ENCODE results near the gene DIPK1B. TPM values are rescaled to one million over a fixed set of nuclear protein-coding genes. Genes with fewer than 3 reads are reported as not detected.

The DIPK1B gene
- total and polyA plus RNA-seq, 4 donors, result 1.1 to 13.6 (median 6.1) TPM

DNA sequence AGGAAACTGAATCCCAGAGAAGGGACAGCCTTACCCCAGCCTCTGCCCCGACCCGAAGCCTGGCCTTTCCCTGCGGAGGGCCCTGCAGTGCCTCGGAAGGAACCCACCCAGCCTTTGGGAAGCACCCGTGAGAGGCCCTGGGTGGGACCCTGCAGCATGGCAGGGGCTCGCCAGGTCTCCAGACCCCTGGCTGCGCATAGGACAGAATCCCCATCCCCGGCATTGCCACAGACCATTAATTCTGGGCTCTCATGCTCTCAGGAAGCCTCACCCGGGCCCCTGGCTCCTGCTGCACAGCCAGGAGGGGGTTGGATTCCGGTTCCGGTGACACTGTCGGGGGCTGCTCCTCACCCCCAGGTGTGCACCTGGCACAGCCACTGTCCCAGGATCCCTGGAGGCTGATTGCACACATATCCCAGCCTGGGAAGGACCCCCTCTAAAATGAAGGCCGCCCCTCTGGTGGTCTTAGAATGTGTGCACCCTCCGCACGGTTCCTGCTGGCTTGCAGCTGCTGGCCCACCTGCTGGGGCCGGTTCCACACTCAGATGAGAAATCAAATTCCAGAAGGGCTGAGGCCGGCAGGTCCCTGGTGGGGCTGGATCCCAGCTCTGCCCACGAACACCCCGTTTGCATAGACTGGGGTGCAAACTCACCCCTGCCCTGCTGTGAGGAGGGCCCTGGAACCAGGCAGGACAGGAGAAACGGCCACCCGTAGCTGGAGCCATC is 45.0 kb upstream of the DIPK1B start:
- H3K9me3 ChIP-seq (ENCODE audit: control insufficient read depth, low read length), result no peaks in the 10 kb centered on the region
- H3K4me1 ChIP-seq (ENCODE audit: control insufficient read depth in 1 of 2, insufficient read depth in 2 of 2, low read length in 2 of 2), result no peaks in the 10 kb centered on the region
- intact Hi-C loops (cut with DNase I), result no loop called here
- no peaks in the 10 kb centered on the region for H3K27me3 ChIP-seq (ENCODE audit: control insufficient read depth in 1 of 2, insufficient read depth in 2 of 2, low read length in 1 of 2)
- no peaks in the 10 kb centered on the region for H3K36me3 ChIP-seq (ENCODE audit: control insufficient read depth in 1 of 2, insufficient read depth in 2 of 2, low read length in 1 of 2)
- H3K27ac ChIP-seq (ENCODE audit: low read depth in 1 of 2, low read length in 2 of 2), result no peak overlapping the region
- ATAC-seq (ENCODE audit: low FRiP score), result no peak
- 80 to 86% methylated on average over 21 of the region's 21 CpGs for WGBS, 2 donors
- H3K4me3 ChIP-seq (ENCODE audit: low read length in 2 of 2), result no peak overlapping the region
- no peak for DNase-seq

DNA sequence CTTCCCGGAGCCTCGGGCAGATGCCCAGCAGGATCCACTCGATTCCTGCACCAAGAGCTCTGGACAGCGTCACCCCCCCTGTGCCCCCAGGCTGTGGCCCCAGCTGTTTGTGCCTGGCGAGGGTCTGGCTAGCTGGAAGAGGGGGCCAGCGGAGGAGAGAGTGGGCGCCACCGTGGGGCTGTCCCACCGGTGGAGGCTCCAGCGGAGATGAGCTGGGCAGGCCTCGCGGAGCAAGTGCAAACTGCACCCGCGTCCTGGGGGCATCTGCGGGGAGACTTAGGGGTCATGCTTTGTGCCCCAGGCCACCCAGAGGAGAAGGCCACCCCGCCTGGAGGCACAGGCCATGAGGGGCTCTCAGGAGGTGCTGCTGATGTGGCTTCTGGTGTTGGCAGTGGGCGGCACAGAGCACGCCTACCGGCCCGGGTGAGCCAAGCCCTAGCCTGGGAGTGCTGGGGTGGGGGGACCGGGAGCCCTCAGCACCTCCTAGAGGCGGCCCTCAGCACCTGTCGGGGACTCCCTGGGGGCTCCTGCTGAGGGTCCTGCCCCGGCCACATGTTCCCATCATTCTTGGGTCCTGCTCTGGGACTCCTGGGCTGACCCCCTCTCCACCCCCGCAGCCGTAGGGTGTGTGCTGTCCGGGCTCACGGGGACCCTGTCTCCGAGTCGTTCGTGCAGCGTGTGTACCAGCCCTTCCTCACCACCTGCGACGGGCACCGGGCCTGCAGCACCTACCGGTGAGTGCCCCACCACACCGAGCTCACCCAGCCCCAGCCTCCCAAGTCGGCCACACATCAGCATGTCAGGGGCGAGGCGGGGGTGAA is 44.2 kb upstream of the DIPK1B start:
- H3K9me3 ChIP-seq (ENCODE audit: control insufficient read depth, low read length), result no peaks in the 10 kb centered on the region
- DNase-seq, result no peak
- no peaks in the 10 kb centered on the region for H3K36me3 ChIP-seq (ENCODE audit: control insufficient read depth in 1 of 2, insufficient read depth in 2 of 2, low read length in 1 of 2)
- no peak for ATAC-seq (ENCODE audit: low FRiP score)
- intact Hi-C loops (cut with DNase I), result no loop called here
- no peak overlapping the region for H3K4me3 ChIP-seq (ENCODE audit: low read length in 2 of 2)
- H3K27ac ChIP-seq (ENCODE audit: low read depth in 1 of 2, low read length in 2 of 2), result no peak overlapping the region
- 80 to 82% methylated on average over 39 to 40 of the region's 40 CpGs for WGBS, 2 donors
- H3K27me3 ChIP-seq (ENCODE audit: control insufficient read depth in 1 of 2, insufficient read depth in 2 of 2, low read length in 1 of 2), result no peaks in the 10 kb centered on the region
- H3K4me1 ChIP-seq (ENCODE audit: control insufficient read depth in 1 of 2, insufficient read depth in 2 of 2, low read length in 2 of 2), result no peaks in the 10 kb centered on the region

DNA sequence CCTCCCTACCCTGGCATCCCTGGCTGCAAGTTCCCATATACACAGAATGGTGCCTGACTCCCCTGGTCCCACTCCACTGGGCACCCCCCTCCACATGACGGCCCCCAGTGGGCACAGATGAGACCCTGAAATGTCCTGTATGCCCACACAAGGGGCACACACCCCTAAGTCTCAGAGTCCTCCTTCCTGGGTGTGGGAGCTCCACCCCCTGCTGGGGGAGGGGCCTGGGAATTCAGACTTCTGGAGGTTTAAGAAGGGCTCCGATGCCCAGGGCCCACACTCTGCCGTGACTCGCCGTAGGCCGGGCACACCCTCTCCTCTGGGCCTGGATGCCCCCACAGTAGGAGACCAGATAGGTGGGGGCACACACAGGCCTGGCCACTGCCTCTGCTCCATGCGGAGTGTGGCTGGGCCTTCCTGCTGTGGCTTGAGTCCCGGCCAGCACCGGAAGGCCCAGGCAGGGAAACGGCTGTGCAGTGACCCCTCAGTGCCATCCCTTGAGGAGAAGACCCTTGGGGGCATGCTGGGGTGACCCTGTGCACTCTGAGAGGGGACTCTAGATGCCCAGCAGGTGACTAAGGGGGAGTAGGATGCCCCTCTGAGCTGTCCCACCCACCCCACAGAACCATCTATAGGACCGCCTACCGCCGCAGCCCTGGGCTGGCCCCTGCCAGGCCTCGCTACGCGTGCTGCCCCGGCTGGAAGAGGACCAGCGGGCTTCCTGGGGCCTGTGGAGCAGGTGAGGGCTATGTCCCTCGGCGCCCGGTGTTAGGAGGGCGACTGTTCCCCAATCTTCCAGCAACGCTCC is 43.2 kb upstream of the DIPK1B start:
- no peaks in the 10 kb centered on the region for H3K9me3 ChIP-seq (ENCODE audit: control insufficient read depth, low read length)
- no peak for DNase-seq
- H3K36me3 ChIP-seq (ENCODE audit: control insufficient read depth in 1 of 2, insufficient read depth in 2 of 2, low read length in 1 of 2), result no peaks in the 10 kb centered on the region
- intact Hi-C loops (cut with DNase I), result no loop called here
- H3K27me3 ChIP-seq (ENCODE audit: control insufficient read depth in 1 of 2, insufficient read depth in 2 of 2, low read length in 1 of 2), result no peaks in the 10 kb centered on the region
- no peak overlapping the region for H3K4me3 ChIP-seq (ENCODE audit: low read length in 2 of 2)
- H3K4me1 ChIP-seq (ENCODE audit: control insufficient read depth in 1 of 2, insufficient read depth in 2 of 2, low read length in 2 of 2), result no peaks in the 10 kb centered on the region
- WGBS, 2 donors, result 73 to 75% methylated on average over 23 of the region's 23 CpGs
- no peak for ATAC-seq (ENCODE audit: low FRiP score)
- H3K27ac ChIP-seq (ENCODE audit: low read depth in 1 of 2, low read length in 2 of 2), result no peak overlapping the region

DNA sequence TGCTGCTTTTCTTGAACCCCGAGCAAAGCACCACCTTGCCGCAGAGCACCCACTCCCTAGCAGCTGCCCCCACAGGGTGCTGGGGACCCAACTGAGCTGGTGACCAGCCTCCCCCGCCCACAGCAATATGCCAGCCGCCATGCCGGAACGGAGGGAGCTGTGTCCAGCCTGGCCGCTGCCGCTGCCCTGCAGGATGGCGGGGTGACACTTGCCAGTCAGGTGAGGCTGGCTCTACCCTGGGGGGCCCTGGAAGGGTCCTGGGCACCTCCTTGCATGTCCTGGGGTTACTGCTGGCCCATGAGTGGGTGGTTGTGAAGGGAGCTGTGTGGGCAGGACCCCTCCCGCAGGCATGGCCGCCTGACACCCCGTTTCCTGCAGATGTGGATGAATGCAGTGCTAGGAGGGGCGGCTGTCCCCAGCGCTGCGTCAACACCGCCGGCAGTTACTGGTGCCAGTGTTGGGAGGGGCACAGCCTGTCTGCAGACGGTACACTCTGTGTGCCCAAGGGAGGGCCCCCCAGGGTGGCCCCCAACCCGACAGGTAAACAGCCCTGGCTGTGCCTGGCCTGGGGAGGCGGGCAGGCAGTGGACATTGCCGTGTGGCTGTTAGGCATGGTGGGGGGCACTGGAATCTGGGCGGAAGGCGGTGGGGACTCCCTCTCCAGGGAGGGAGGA is 42.4 kb upstream of the DIPK1B start:
- no peaks in the 10 kb centered on the region for H3K27me3 ChIP-seq (ENCODE audit: control insufficient read depth in 1 of 2, insufficient read depth in 2 of 2, low read length in 1 of 2)
- H3K9me3 ChIP-seq (ENCODE audit: control insufficient read depth, low read length), result no peaks in the 10 kb centered on the region
- no peak overlapping the region for H3K4me3 ChIP-seq (ENCODE audit: low read length in 2 of 2)
- no peaks in the 10 kb centered on the region for H3K4me1 ChIP-seq (ENCODE audit: control insufficient read depth in 1 of 2, insufficient read depth in 2 of 2, low read length in 2 of 2)
- DNase-seq, result no peak
- intact Hi-C loops (cut with DNase I), result no loop called here
- no peak overlapping the region for H3K27ac ChIP-seq (ENCODE audit: low read depth in 1 of 2, low read length in 2 of 2)
- ATAC-seq (ENCODE audit: low FRiP score), result no peak
- no peaks in the 10 kb centered on the region for H3K36me3 ChIP-seq (ENCODE audit: control insufficient read depth in 1 of 2, insufficient read depth in 2 of 2, low read length in 1 of 2)
- WGBS, 2 donors, result 62 to 74% methylated on average over 23 of the region's 23 CpGs

DNA sequence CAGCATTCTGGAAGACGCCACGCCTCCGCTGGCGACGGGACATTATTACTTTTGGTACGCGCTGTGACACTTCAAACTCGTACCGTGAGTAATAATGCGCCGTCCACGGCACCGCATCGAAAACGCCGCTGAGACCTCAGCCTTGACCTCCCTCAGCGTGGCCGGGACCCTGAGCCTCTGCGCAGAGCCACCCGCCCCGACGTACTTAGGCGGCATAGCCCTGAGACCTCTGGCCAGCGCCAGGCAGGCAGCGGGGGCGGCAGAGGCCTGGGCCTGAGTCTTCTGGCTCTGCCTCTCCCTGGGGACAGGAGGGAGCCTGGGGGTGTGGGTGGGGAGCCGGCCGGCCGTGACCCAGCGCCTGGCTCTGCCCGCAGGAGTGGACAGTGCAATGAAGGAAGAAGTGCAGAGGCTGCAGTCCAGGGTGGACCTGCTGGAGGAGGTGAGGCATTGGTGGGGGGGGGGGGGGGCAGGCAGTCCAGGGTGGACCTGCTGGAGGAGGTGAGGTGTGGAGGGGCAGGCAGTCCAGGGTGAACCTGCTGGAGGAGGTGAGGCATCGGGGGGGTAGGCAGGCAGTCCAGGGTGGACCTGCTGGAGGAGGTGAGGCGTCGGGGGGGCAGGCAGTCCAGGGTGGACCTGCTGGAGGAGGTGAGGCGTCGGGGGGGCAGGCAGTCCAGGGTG is 41.7 kb upstream of the DIPK1B start:
- Histone ChIP-seq H3K9me3 (ENCODE audit: control insufficient read depth, low read length) (no peaks in the 10 kb centered on the region), H3K27me3 (ENCODE audit: control insufficient read depth in 1 of 2, insufficient read depth in 2 of 2, low read length in 1 of 2) (no peaks in the 10 kb centered on the region), H3K36me3 (ENCODE audit: control insufficient read depth in 1 of 2, insufficient read depth in 2 of 2, low read length in 1 of 2) (no peaks in the 10 kb centered on the region), H3K4me1 (ENCODE audit: control insufficient read depth in 1 of 2, insufficient read depth in 2 of 2, low read length in 2 of 2) (no peaks in the 10 kb centered on the region), H3K27ac (ENCODE audit: low read depth in 1 of 2, low read length in 2 of 2) (no peak overlapping the region), H3K4me3 (ENCODE audit: low read length in 2 of 2) (no peak overlapping the region)
- intact Hi-C loops (cut with DNase I), result no loop called here
- 67 to 72% methylated on average over 33 to 36 of the region's 36 CpGs for WGBS, 2 donors
- DNase-seq (no peak), ATAC-seq (ENCODE audit: low FRiP score) (no peak)

DNA sequence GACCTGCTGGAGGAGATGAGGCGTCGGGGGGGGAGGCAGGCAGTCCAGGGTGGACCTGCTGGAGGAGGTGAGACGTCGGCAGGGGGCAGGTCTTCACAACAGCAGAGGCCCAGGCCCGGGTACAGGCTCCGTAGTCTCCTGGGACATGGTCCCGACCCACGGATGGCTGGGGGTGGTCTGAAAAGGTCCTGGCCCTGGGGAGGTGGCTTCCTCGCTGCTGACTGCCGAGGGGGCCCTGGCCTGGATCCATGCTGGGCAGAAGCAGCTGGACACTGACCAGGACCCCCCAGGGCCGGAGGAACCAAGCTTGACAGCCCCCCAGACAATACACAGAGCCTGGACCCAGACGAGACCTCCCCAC is 41.1 kb upstream of the DIPK1B start:
- Histone ChIP-seq H3K4me1 (ENCODE audit: control insufficient read depth in 1 of 2, insufficient read depth in 2 of 2, low read length in 2 of 2) (no peaks in the 10 kb centered on the region), H3K27me3 (ENCODE audit: control insufficient read depth in 1 of 2, insufficient read depth in 2 of 2, low read length in 1 of 2) (no peaks in the 10 kb centered on the region), H3K27ac (ENCODE audit: low read depth in 1 of 2, low read length in 2 of 2) (no peak overlapping the region), H3K9me3 (ENCODE audit: control insufficient read depth, low read length) (no peaks in the 10 kb centered on the region), H3K4me3 (ENCODE audit: low read length in 2 of 2) (no peak overlapping the region), H3K36me3 (ENCODE audit: control insufficient read depth in 1 of 2, insufficient read depth in 2 of 2, low read length in 1 of 2) (no peaks in the 10 kb centered on the region)
- ATAC-seq (ENCODE audit: low FRiP score) (no peak), DNase-seq (no peak)
- intact Hi-C loops (cut with DNase I), result no loop called here
- 32 to 33% methylated on average over 12 of the region's 12 CpGs for WGBS, 2 donors

DNA sequence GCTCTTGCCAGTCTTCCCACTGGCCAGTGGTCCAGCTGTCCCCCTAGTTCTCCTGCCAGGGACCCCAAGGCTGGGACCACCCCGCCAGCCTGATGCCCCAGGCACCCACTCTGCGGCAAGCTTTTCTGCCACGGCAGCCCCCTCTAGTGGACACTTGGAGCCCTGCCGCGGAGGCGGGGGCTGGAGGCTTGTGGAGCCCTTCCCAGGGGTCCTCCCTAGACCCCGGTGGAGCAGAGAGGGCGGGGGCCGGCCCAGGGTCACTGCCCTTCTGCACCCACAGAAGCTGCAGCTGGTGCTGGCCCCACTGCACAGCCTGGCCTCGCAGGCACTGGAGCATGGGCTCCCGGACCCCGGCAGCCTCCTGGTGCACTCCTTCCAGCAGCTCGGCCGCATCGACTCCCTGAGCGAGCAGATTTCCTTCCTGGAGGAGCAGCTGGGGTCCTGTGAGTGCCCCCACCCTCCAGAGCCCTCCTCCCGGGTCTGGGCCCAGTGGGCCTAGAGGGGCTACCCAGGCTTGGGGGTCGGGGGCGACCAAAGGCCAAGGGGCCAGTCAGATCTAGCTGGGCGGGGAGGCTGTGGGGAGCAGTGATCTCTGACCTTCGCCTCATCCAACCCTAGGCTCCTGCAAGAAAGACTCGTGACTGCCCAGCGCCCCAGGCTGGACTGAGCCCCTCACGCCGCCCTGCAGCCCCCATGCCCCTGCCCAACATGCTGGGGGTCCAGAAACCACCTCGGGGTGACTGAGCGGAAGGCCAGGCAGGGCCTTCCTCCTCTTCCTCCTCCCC is 40.5 kb upstream of the DIPK1B start:
- H3K27ac ChIP-seq (ENCODE audit: low read depth in 1 of 2, low read length in 2 of 2), result no peak overlapping the region
- no peak overlapping the region for H3K4me3 ChIP-seq (ENCODE audit: low read length in 2 of 2)
- no peak for DNase-seq
- 55 to 58% methylated on average over 24 to 27 of the region's 27 CpGs for WGBS, 2 donors
- no peaks in the 10 kb centered on the region for H3K27me3 ChIP-seq (ENCODE audit: control insufficient read depth in 1 of 2, insufficient read depth in 2 of 2, low read length in 1 of 2)
- H3K4me1 ChIP-seq (ENCODE audit: control insufficient read depth in 1 of 2, insufficient read depth in 2 of 2, low read length in 2 of 2), result no peaks in the 10 kb centered on the region
- H3K9me3 ChIP-seq (ENCODE audit: control insufficient read depth, low read length), result no peaks in the 10 kb centered on the region
- intact Hi-C loops (cut with DNase I), result no loop called here
- peak; percentile 40 for ATAC-seq (ENCODE audit: low FRiP score)
- no peaks in the 10 kb centered on the region for H3K36me3 ChIP-seq (ENCODE audit: control insufficient read depth in 1 of 2, insufficient read depth in 2 of 2, low read length in 1 of 2)

All from aorta (tissue), 5 donors.